ENCODE results near the gene SELENOI. TPM values are rescaled to one million over a fixed set of nuclear protein-coding genes. Genes with fewer than 3 reads are reported as not detected.
A peak's percentile ranks its signal among the peaks of the same experiment; 100 is the strongest.

SELENOI gene
- polyA plus RNA-seq, 1 donor (not counting 4 experiments of a cell fraction or from before 2014, with no cell fraction given), result 38.1 TPM

GRCh38 chr2:26376799-26377198 is 30.9 kb downstream of the SELENOI start:
- Histone ChIP-seq H3K4me1 (ENCODE audit: control insufficient read depth, extremely low read depth, insufficient read depth, low read length) (no peaks in the 10 kb centered on the region), H3K79me2 (ENCODE audit: control insufficient read depth, insufficient read depth, low read length) (no peaks in the 10 kb centered on the region), H3K27ac (ENCODE audit: control insufficient read depth, insufficient read depth, low read length) (no peak overlapping the region), H3K9ac (ENCODE audit: control insufficient read depth, extremely low read depth, insufficient read depth, low read length) (no peak overlapping the region), H2AFZ (ENCODE audit: control insufficient read depth, low read length) (no peak overlapping the region), H3K36me3 (ENCODE audit: control insufficient read depth in 2 of 2, extremely low read depth in 1 of 2, insufficient read depth in 2 of 2, low read length in 2 of 2) (peaks cover 12 to 23% of the 10 kb centered on the region in 2 experiments), H3K4me3 (ENCODE audit: control insufficient read depth in 2 of 3, extremely low read depth in 1 of 3, insufficient read depth in 2 of 3, low read depth in 1 of 3, low read length in 3 of 3) (no peak overlapping the region), H3K4me2 (ENCODE audit: control insufficient read depth, extremely low read depth, insufficient read depth, low read depth, low read length) (no peak overlapping the region), H3K9me3 (ENCODE audit: control insufficient read depth, low read depth, low read length) (no peaks in the 10 kb centered on the region), H3K27me3 (ENCODE audit: control insufficient read depth, extremely low read depth, insufficient read depth, low read length) (no peaks in the 10 kb centered on the region), H4K20me1 (ENCODE audit: control insufficient read depth, extremely low read depth, insufficient read depth, low read length) (no peaks in the 10 kb centered on the region), H3K9me1 (ENCODE audit: control insufficient read depth, extremely low read depth, insufficient read depth, low read length) (no peaks in the 10 kb centered on the region)
- dilution Hi-C loops (cut with MboI; ENCODE audit: extremely low pct_ligation_motif_present, low sequenced_read_pairs), result no loop called here
- TF ChIP-seq EZH2 (IDR thresholded peaks at IDR 0.05; ENCODE audit: low read length) (no peak), CTCF (optimal IDR thresholded peaks at IDR 0.05 in 1 of 3, IDR thresholded peaks at IDR 0.05 in 1 of 3, conservative IDR thresholded peaks at IDR 0.05 in 1 of 3; ENCODE audit: extremely low read depth in 1 of 3, insufficient read depth in 2 of 3, low read length in 3 of 3) (no peak)
- no peak for FAIRE-seq
- DNase-seq (ENCODE audit: low read depth, low spot score), result no peak

DNA sequence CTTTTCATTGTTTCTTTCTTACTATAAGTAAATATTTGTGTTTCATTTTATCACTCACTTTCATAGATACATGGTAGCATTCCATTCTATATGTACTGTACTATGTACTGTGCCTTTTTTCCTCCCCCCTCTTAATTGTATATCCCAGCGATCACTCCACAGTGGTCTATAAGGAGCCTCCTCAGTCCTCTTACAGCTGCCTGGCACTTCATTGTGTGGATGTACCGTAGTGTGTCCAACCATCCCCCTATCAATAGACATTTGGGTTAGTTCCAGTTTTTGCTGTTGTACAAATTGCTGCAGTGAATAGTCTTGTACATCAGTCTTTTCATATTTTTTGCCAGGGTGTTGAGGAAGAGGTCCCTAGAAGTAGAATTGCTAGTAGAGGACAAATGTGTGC is 34.3 kb downstream of the SELENOI start:
- Histone ChIP-seq H3K27ac (ENCODE audit: control insufficient read depth, insufficient read depth, low read length) (no peak overlapping the region), H4K20me1 (ENCODE audit: control insufficient read depth, extremely low read depth, insufficient read depth, low read length) (no peaks in the 10 kb centered on the region), H3K79me2 (ENCODE audit: control insufficient read depth, insufficient read depth, low read length) (no peaks in the 10 kb centered on the region), H2AFZ (ENCODE audit: control insufficient read depth, low read length) (no peak overlapping the region), H3K4me1 (ENCODE audit: control insufficient read depth, extremely low read depth, insufficient read depth, low read length) (no peaks in the 10 kb centered on the region), H3K9ac (ENCODE audit: control insufficient read depth, extremely low read depth, insufficient read depth, low read length) (no peak overlapping the region), H3K9me1 (ENCODE audit: control insufficient read depth, extremely low read depth, insufficient read depth, low read length) (no peaks in the 10 kb centered on the region), H3K27me3 (ENCODE audit: control insufficient read depth, extremely low read depth, insufficient read depth, low read length) (no peaks in the 10 kb centered on the region), H3K4me3 (ENCODE audit: control insufficient read depth in 2 of 3, extremely low read depth in 1 of 3, insufficient read depth in 2 of 3, low read depth in 1 of 3, low read length in 3 of 3) (no peak overlapping the region), H3K36me3 (ENCODE audit: control insufficient read depth in 2 of 2, extremely low read depth in 1 of 2, insufficient read depth in 2 of 2, low read length in 2 of 2) (peaks cover 6 to 8% of the 10 kb centered on the region in 2 experiments), H3K4me2 (ENCODE audit: control insufficient read depth, extremely low read depth, insufficient read depth, low read depth, low read length) (no peak overlapping the region), H3K9me3 (ENCODE audit: control insufficient read depth, low read depth, low read length) (no peaks in the 10 kb centered on the region)
- DNase-seq (ENCODE audit: low read depth, low spot score) (no peak), FAIRE-seq (peak; percentile 36)
- TF ChIP-seq CTCF (optimal IDR thresholded peaks at IDR 0.05 in 1 of 3, IDR thresholded peaks at IDR 0.05 in 1 of 3, conservative IDR thresholded peaks at IDR 0.05 in 1 of 3; ENCODE audit: extremely low read depth in 1 of 3, insufficient read depth in 2 of 3, low read length in 3 of 3) (no peak), EZH2 (IDR thresholded peaks at IDR 0.05; ENCODE audit: low read length) (no peak)
- dilution Hi-C loops (cut with MboI; ENCODE audit: extremely low pct_ligation_motif_present, low sequenced_read_pairs), result no loop called here

All from keratinocyte (primary cell).